LoVo (cell line): ENCODE measurements around the gene IRF8.

Source experiments
- DNase-seq: peaks from one replicate; pipeline ENCODE4 v3.0.0-alpha.2; 2016; ENCODE audit warnings: low spot score

The IRF8 gene

GRCh38 chr16:85960486-85961046, 61.6 kb downstream of the IRF8 start:
- DNase-seq = no peak

- DNase-seq = no peak
Measured at GRCh38 chr16:85961988-85962915, 63.3 kb downstream of the IRF8 start.

- no peak for DNase-seq
Measured at GRCh38 chr16:85963753-85964285, 64.9 kb downstream of the IRF8 start.

GRCh38 chr16:85965125-85965524, 66.2 kb downstream of the IRF8 start:
- DNase-seq = no peak

- DNase-seq = no peak
Measured at GRCh38 chr16:85967111-85967510, 68.1 kb downstream of the IRF8 start.

GRCh38 chr16:85968041-85968920, 69.3 kb downstream of the IRF8 start:
- DNase-seq = no peak

- DNase-seq = no peak
Measured at GRCh38 chr16:85969159-85969558, 70.2 kb downstream of the IRF8 start.

GRCh38 chr16:85969591-85969990, 70.6 kb downstream of the IRF8 start:
- no peak for DNase-seq

GRCh38 chr16:85970016-85970733, 71.2 kb downstream of the IRF8 start:
- no peak for DNase-seq

GRCh38 chr16:85970738-85971137, 71.8 kb downstream of the IRF8 start:
- DNase-seq = no peak
